Fibroblast of mammary gland (primary cell): Measurements from ENCODE around the gene SPATA3.
"Not testable (repeated sequence)": the region's sequence is repeated elsewhere in the genome, so short reads cannot be mapped to it uniquely, and the experiment has no call there.

ENCODE experiments used
- DNase-seq: peaks from one replicate; pipeline ENCODE4 v3.0.0-alpha.2; 2010; ENCODE audit warnings: low read depth
- H3K4me3 ChIP-seq: 2 replicates; pipeline ENCODE4 v1.5.1; 2011; ENCODE audit warnings: low read depth, mild to moderate bottlenecking, low read length, moderate library complexity; ENCODE audit not compliant: control insufficient read depth
- CTCF ChIP-seq: conservative IDR thresholded peaks from 2 replicates; pipeline ENCODE4 v1.5.1; 2011; ENCODE audit warnings: low read depth, low read length, inconsistent platforms; ENCODE audit not compliant: control insufficient read depth, insufficient read depth

SPATA3 gene

GRCh38 chr2:230957756-230958391 is 38.0 kb upstream of the SPATA3 start:
- no peak for DNase-seq
- no peak for TF ChIP-seq CTCF
- H3K4me3 ChIP-seq: peak overlapping the region; percentile 44

GRCh38 chr2:230958820-230959756 is 36.8 kb upstream of the SPATA3 start:
- TF ChIP-seq CTCF: no peak

GRCh38 chr2:230960026-230960425 is 35.9 kb upstream of the SPATA3 start:
- H3K4me3 ChIP-seq: no peak overlapping the region
- DNase-seq: no peak
- no peak for TF ChIP-seq CTCF

More at GRCh38 chr2:230958820-230959756, 36.8 kb upstream of the SPATA3 start:
- H3K4me3 ChIP-seq: no peak overlapping the region
- no peak for DNase-seq

- no peak overlapping the region for H3K4me3 ChIP-seq
- TF ChIP-seq CTCF: no peak
- peak; percentile 7 for DNase-seq
Measured at GRCh38 chr2:230961091-230961491, 34.8 kb upstream of the SPATA3 start.

- TF ChIP-seq CTCF: no peak
- H3K4me3 ChIP-seq: no peak overlapping the region
- DNase-seq: no peak
Measured at GRCh38 chr2:230964136-230964730, 31.7 kb upstream of the SPATA3 start.

GRCh38 chr2:230967113-230967512 is 28.8 kb upstream of the SPATA3 start:
- no peak for DNase-seq
- H3K4me3 ChIP-seq: no peak overlapping the region
- no peak for TF ChIP-seq CTCF

- not testable (repeated sequence) for DNase-seq, H3K4me3 ChIP-seq
Measured at GRCh38 chr2:230968314-230968713, 27.6 kb upstream of the SPATA3 start.
